Measurements from ENCODE around the gene LRRIQ1.
A peak's percentile ranks its signal among the peaks of the same experiment; 100 is the strongest.
"Not testable (repeated sequence)": the region's sequence is repeated elsewhere in the genome, so short reads cannot be mapped to it uniquely, and the experiment has no call there.

The LRRIQ1 gene

GRCh38 chr12:85190728-85191127 lies 154.6 kb downstream of the LRRIQ1 start:
- no peak for DNase-seq

- not testable (repeated sequence) for DNase-seq
Observed at GRCh38 chr12:85203809-85204208, 167.7 kb downstream of the LRRIQ1 start.

GRCh38 chr12:85206543-85206942 lies 170.4 kb downstream of the LRRIQ1 start:
- no peak for DNase-seq

- DNase-seq = not testable (repeated sequence)
Observed at GRCh38 chr12:85224339-85224738, 188.2 kb downstream of the LRRIQ1 start.

GRCh38 chr12:85225501-85225900 lies 189.3 kb downstream of the LRRIQ1 start:
- DNase-seq = no peak

GRCh38 chr12:85237327-85237726 lies 201.2 kb downstream of the LRRIQ1 start:
- no peak for DNase-seq

- DNase-seq = no peak
Observed at GRCh38 chr12:85244561-85244960, 208.4 kb downstream of the LRRIQ1 start.

GRCh38 chr12:85253853-85254252 lies 217.7 kb downstream of the LRRIQ1 start:
- no peak for DNase-seq

- DNase-seq = no peak
Observed at GRCh38 chr12:85257671-85258070, 221.5 kb downstream of the LRRIQ1 start.

- no peak for DNase-seq
Observed at GRCh38 chr12:85260447-85260846, 224.3 kb downstream of the LRRIQ1 start.

- no peak for DNase-seq
Observed at GRCh38 chr12:85260896-85261295, 224.7 kb downstream of the LRRIQ1 start.

- DNase-seq = no peak
Observed at GRCh38 chr12:85266356-85266755, 230.2 kb downstream of the LRRIQ1 start.

GRCh38 chr12:85273381-85274314 lies 237.5 kb downstream of the LRRIQ1 start:
- no peak for DNase-seq

- no peak for DNase-seq
Observed at GRCh38 chr12:85274315-85274651, 238.1 kb downstream of the LRRIQ1 start.

GRCh38 chr12:85275374-85275773 lies 239.2 kb downstream of the LRRIQ1 start:
- no peak for DNase-seq

- DNase-seq = no peak
Observed at GRCh38 chr12:85277191-85277590, 241.0 kb downstream of the LRRIQ1 start.

GRCh38 chr12:85277900-85278597 lies 241.9 kb downstream of the LRRIQ1 start:
- no peak for DNase-seq

GRCh38 chr12:85278598-85279448 lies 242.7 kb downstream of the LRRIQ1 start:
- no peak for DNase-seq

GRCh38 chr12:85279449-85280164 lies 243.5 kb downstream of the LRRIQ1 start:
- no peak for DNase-seq

GRCh38 chr12:85280165-85280983 lies 244.2 kb downstream of the LRRIQ1 start, which contains the start of gene ALX1:
Gene ALX1 (plus strand): TSS chr12:85280220. CDS start chr12:85280262, 42 bp downstream.
- DNase-seq = peak; percentile 15

GRCh38 chr12:85280984-85281630 lies 245.0 kb downstream of the LRRIQ1 start:
- no peak for DNase-seq

All from fibroblast of skin of back (primary cell).